ENCODE results near the gene WDR20.

WDR20 gene

DNA sequence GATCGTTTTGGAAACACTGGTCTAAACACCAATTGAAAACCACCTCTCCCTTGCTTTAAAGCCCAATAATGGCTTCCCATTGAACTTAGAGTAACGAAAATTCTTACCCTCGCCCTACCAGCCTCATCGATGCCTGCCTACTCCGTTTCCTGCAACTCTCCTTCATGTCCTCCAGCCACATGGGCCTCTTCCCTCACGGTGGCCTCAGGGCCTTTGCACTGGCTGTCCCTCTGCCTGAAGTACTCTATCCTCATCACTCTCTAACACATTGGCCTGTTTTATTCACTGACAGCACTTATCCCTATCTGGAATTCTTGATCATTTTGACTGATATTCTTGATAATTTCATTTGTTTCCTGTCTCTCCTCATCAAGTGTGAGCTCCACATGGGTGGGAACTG is 118.4 kb downstream of the WDR20 start:
- Histone ChIP-seq H3K27me3 (no peaks in the 10 kb centered on the region), H3K4me3 (ENCODE audit: low read depth in 1 of 2, low read length in 1 of 2) (no peak overlapping the region), H3K27ac (no peak overlapping the region), H3K9me3 (no peaks in the 10 kb centered on the region), H3K4me1 (ENCODE audit: control insufficient read depth in 1 of 2, insufficient read depth in 1 of 2, low read depth in 1 of 2, low read length in 1 of 2) (no peaks in the 10 kb centered on the region), H3K36me3 (no peaks in the 10 kb centered on the region)
- TF ChIP-seq, protein P1, sequence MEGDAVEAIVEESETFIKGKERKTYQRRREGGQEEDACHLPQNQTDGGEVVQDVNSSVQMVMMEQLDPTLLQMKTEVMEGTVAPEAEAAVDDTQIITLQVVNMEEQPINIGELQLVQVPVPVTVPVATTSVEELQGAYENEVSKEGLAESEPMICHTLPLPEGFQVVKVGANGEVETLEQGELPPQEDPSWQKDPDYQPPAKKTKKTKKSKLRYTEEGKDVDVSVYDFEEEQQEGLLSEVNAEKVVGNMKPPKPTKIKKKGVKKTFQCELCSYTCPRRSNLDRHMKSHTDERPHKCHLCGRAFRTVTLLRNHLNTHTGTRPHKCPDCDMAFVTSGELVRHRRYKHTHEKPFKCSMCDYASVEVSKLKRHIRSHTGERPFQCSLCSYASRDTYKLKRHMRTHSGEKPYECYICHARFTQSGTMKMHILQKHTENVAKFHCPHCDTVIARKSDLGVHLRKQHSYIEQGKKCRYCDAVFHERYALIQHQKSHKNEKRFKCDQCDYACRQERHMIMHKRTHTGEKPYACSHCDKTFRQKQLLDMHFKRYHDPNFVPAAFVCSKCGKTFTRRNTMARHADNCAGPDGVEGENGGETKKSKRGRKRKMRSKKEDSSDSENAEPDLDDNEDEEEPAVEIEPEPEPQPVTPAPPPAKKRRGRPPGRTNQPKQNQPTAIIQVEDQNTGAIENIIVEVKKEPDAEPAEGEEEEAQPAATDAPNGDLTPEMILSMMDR (IDR thresholded peaks at IDR 0.05) = no peak

All from neutrophil (primary cell).